MV-4-11 (cell line): ENCODE results near the gene E2F3.

Source experiments
- DNase-seq: peaks from one replicate; lab custom pipeline; 2025; lab: John Stamatoyannopoulos, UW

E2F3 gene

GRCh38 chr6:20533746-20534294, 132.1 kb downstream of the E2F3 start:
- DNase-seq = no peak

GRCh38 chr6:20534295-20535262, 132.9 kb downstream of the E2F3 start, which contains the start of gene CDKAL1:
TSS of gene CDKAL1 (plus strand) at chr6:20534457. CDS start at chr6:20546351, 11,894 bp downstream.
- peak; percentile 95 for DNase-seq

- no peak for DNase-seq
Observed at GRCh38 chr6:20538131-20538662, 136.5 kb downstream of the E2F3 start.

- no peak for DNase-seq
Observed at GRCh38 chr6:20538907-20539306, 137.2 kb downstream of the E2F3 start.

- DNase-seq = no peak
Observed at GRCh38 chr6:20539387-20539786, 137.7 kb downstream of the E2F3 start.

- DNase-seq = peak; percentile 11
Observed at GRCh38 chr6:20540683-20541082, 139.0 kb downstream of the E2F3 start.

- DNase-seq = peak; percentile 46
Observed at GRCh38 chr6:20541382-20541781, 139.7 kb downstream of the E2F3 start.

GRCh38 chr6:20542927-20543602, 141.4 kb downstream of the E2F3 start:
- DNase-seq = peak; percentile 4
